Duodenal mucosa (tissue), 2 donors: ENCODE data around the gene SRRM3.
"Not testable (repeated sequence)": the region's sequence is repeated elsewhere in the genome, so short reads cannot be mapped to it uniquely, and the experiment has no call there.

Experiments
- H3K27ac ChIP-seq: one replicate; pipeline ENCODE4 v1.7.0; 2013; ENCODE audit warnings: low read depth, low read length
- H3K27me3 ChIP-seq, 2 donors: one replicate each; pipeline ENCODE4 v1.7.0; 2013; ENCODE audit warnings: low read length in 2 of 2, control low read depth in 1 of 2; ENCODE audit not compliant: insufficient read depth in 2 of 2, control insufficient read depth in 1 of 2
- H3K36me3 ChIP-seq, 2 donors: one replicate each; pipeline ENCODE4 v1.7.0; 2013; ENCODE audit warnings: low read length in 2 of 2, control low read depth in 1 of 2; ENCODE audit not compliant: insufficient read depth in 2 of 2, control insufficient read depth in 1 of 2
- H3K4me1 ChIP-seq, 2 donors: one replicate each; pipeline ENCODE4 v1.7.0; 2013; ENCODE audit warnings: low read length in 2 of 2, control low read depth in 1 of 2; ENCODE audit not compliant: insufficient read depth in 2 of 2, control insufficient read depth in 1 of 2
- H3K4me3 ChIP-seq, 2 donors: one replicate each; pipeline ENCODE4 v1.7.0; 2013; ENCODE audit warnings: low read length in 2 of 2, low read depth in 1 of 2
- H3K9ac ChIP-seq, 2 donors: one replicate each; pipeline ENCODE4 v1.7.0; 2013; ENCODE audit warnings: low read length in 2 of 2, low read depth in 1 of 2
- H3K9me3 ChIP-seq, 2 donors: one replicate each; pipeline ENCODE4 v1.7.0; 2013; ENCODE audit warnings: low read length in 2 of 2, control low read depth in 1 of 2; ENCODE audit not compliant: control insufficient read depth in 1 of 2

The SRRM3 gene

GRCh38 chr7:76201732-76202665 lies at the start of gene SRRM3:
Gene SRRM3, plus strand, starts transcription at chr7:76201896. Its CDS starts 33,171 bp downstream, at chr7:76235067.
- Histone ChIP-seq H3K4me3 (no peak within 1 kb of the TSS), H3K4me1 (no peaks in the 10 kb centered on the region), H3K9me3 (no peaks in the 10 kb centered on the region), H3K27me3 (peaks cover 0 to 4% of the 10 kb centered on the region in 2 donors), H3K27ac (no peak within 1 kb of the TSS), H3K36me3 (no peaks in the 10 kb centered on the region), H3K9ac (no peak within 1 kb of the TSS)

GRCh38 chr7:76151932-76152331 lies 49.8 kb upstream of the SRRM3 start:
- no peaks in the 10 kb centered on the region for H3K36me3 ChIP-seq
- H3K9ac ChIP-seq: no peak overlapping the region

GRCh38 chr7:76153571-76154230 lies 48.0 kb upstream of the SRRM3 start:
- H3K9ac ChIP-seq, H3K4me3 ChIP-seq, H3K27me3 ChIP-seq, H3K36me3 ChIP-seq, H3K27ac ChIP-seq, H3K9me3 ChIP-seq, H3K4me1 ChIP-seq: not testable (repeated sequence)

More at GRCh38 chr7:76151932-76152331, 49.8 kb upstream of the SRRM3 start:
- no peak overlapping the region for H3K27ac ChIP-seq
- peaks cover 0 to 6% of the 10 kb centered on the region in 2 donors for H3K27me3 ChIP-seq
- no peak overlapping the region for H3K4me3 ChIP-seq
- no peaks in the 10 kb centered on the region for H3K9me3 ChIP-seq
- no peaks in the 10 kb centered on the region for H3K4me1 ChIP-seq

- Histone ChIP-seq H3K4me3 (no peak overlapping the region), H3K36me3 (no peaks in the 10 kb centered on the region), H3K27me3 (no peaks in the 10 kb centered on the region), H3K4me1 (no peaks in the 10 kb centered on the region), H3K9ac (no peak overlapping the region), H3K9me3 (no peaks in the 10 kb centered on the region), H3K27ac (no peak overlapping the region)
Measured at GRCh38 chr7:76155938-76156337, 45.8 kb upstream of the SRRM3 start.

GRCh38 chr7:76156992-76157685 lies 44.6 kb upstream of the SRRM3 start:
- not testable (repeated sequence) for H3K4me1 ChIP-seq, H3K9me3 ChIP-seq, H3K36me3 ChIP-seq

GRCh38 chr7:76158416-76158815 lies 43.3 kb upstream of the SRRM3 start:
- not testable (repeated sequence) for H3K36me3 ChIP-seq, H3K4me1 ChIP-seq, H3K27me3 ChIP-seq, H3K9ac ChIP-seq, H3K27ac ChIP-seq, H3K4me3 ChIP-seq, H3K9me3 ChIP-seq

More at GRCh38 chr7:76156992-76157685, 44.6 kb upstream of the SRRM3 start:
- not testable (repeated sequence) for H3K9ac ChIP-seq, H3K27ac ChIP-seq, H3K4me3 ChIP-seq, H3K27me3 ChIP-seq

GRCh38 chr7:76162416-76163170 lies 39.1 kb upstream of the SRRM3 start:
- not testable (repeated sequence) for H3K27ac ChIP-seq, H3K27me3 ChIP-seq, H3K9ac ChIP-seq, H3K4me3 ChIP-seq, H3K4me1 ChIP-seq, H3K9me3 ChIP-seq, H3K36me3 ChIP-seq

GRCh38 chr7:76163812-76164211 lies 37.9 kb upstream of the SRRM3 start:
- H3K9ac ChIP-seq, H3K9me3 ChIP-seq, H3K36me3 ChIP-seq, H3K4me1 ChIP-seq, H3K27ac ChIP-seq, H3K27me3 ChIP-seq, H3K4me3 ChIP-seq: not testable (repeated sequence)

GRCh38 chr7:76165106-76165972 lies 36.4 kb upstream of the SRRM3 start:
- Histone ChIP-seq H3K4me3 (no peak overlapping the region), H3K4me1 (no peaks in the 10 kb centered on the region), H3K36me3 (no peaks in the 10 kb centered on the region), H3K27me3 (no peaks in the 10 kb centered on the region), H3K27ac (no peak overlapping the region), H3K9ac (no peak overlapping the region), H3K9me3 (no peaks in the 10 kb centered on the region)
